Thyroid gland (tissue), 4 donors: ENCODE results near the gene HYLS1. TPM values are rescaled to one million over a fixed set of nuclear protein-coding genes. Genes with fewer than 3 reads are reported as not detected.

Source experiments
- DNase-seq, 2 donors: peaks; one replicate each; pipeline ENCODE4 v3.0.0-alpha.2; 2019
- H3K27ac ChIP-seq, 3 donors: fragments of 200-600 bp; sonication (generic); 1 replicate in 2 of 3; 2 replicates in 1 of 3; pipeline ENCODE4 v1.5.1; 2016 to 2019; ENCODE audit warnings: mild to moderate bottlenecking in 1 of 3, moderate library complexity in 1 of 3
- H3K27me3 ChIP-seq: fragments of 200-600 bp; sonication (generic); one replicate; pipeline ENCODE4 v1.5.1; 2019
- H3K36me3 ChIP-seq, 2 donors: fragments of 200-600 bp; sonication (generic); one replicate each; pipeline ENCODE4 v1.5.1; 2016 to 2019
- H3K4me1 ChIP-seq, 2 donors: fragments of 200-600 bp; sonication (generic); one replicate each; pipeline ENCODE4 v1.5.1; 2017 to 2019
- H3K4me3 ChIP-seq, 3 donors: fragments of 200-600 bp; sonication (generic); replicated peaks in 1 of 3; 1 replicate in 2 of 3; 2 replicates in 1 of 3; pipeline ENCODE4 v1.5.1; 2016; ENCODE audit warnings: mild to moderate bottlenecking in 1 of 3
- H3K9me3 ChIP-seq: fragments of 200-600 bp; sonication (generic); one replicate; pipeline ENCODE4 v1.5.1; 2017
- CTCF ChIP-seq, 6 experiments: fragments of 200-600 bp in 3 of 6; fragments of 450-650 bp in 3 of 6; sonication (generic) in 3 of 6; IDR thresholded peaks; one replicate each; pipeline ENCODE4 v1.5.1; 2016 to 2019; ENCODE audit warnings: antibody characterized with exemption in 6 of 6, mild to moderate bottlenecking in 2 of 6, inconsistent platforms in 1 of 6, moderate library complexity in 1 of 6
- POLR2A ChIP-seq, 2 donors: fragments of 450-650 bp; IDR thresholded peaks; one replicate each; pipeline ENCODE4 v1.6.1; 2017; ENCODE audit warnings: antibody characterized with exemption in 2 of 2, mild to moderate bottlenecking in 2 of 2, moderate library complexity in 1 of 2
- WGBS, 2 donors: methylation state at CpG; one replicate each; pipeline ENCODE4 v1.1.5; 2017; 5-methylcytosine and 5-hydroxymethylcytosine counted together
- intact Hi-C: fragments of 100-400 bp; cut with DNase I; formaldehyde crosslinking; loops from one replicate; pipeline ENCODE4 v1.15.1; 2023
- total RNA-seq, 4 donors: library from RNA; depleted of rRNA; stranded (reverse); fragments of >200 nt; gene quantifications; one replicate each; pipeline ENCODE4 v1.2.3, GENCODE V29; 2016

Gene HYLS1
- total RNA-seq, 4 donors from 2014 or later = 1.6 to 6.9 (median 3.0) TPM

- H3K27ac ChIP-seq = no peak overlapping the region
- no peaks in the 10 kb centered on the region for H3K4me1 ChIP-seq
- no peaks in the 10 kb centered on the region for H3K36me3 ChIP-seq
- H3K27me3 ChIP-seq = no peaks in the 10 kb centered on the region
- intact Hi-C loops = loop anchor here (5.0 to 10.0 kb wide), 2 partner anchors 152 to 250 kb away; partner anchors contain the start of gene CHEK1
- TF ChIP-seq CTCF (IDR thresholded peaks at IDR 0.05) (peak; percentile 25 to 78 (median 62)), POLR2A (IDR thresholded peaks at IDR 0.05) (no peak)
- DNase-seq = peak; percentile 48 to 49
- no peak overlapping the region for H3K4me3 ChIP-seq
- 11% methylated on average over 8 of the region's 8 CpGs for WGBS, 2 donors
- no peaks in the 10 kb centered on the region for H3K9me3 ChIP-seq
Observed at GRCh38 chr11:125874556-125875124, 12.8 kb upstream of the HYLS1 start.

- 65 to 71% methylated on average over 1 of the region's 1 CpG for WGBS, 2 donors
- H3K9me3 ChIP-seq = no peaks in the 10 kb centered on the region
- intact Hi-C loops = no loop called here
- no peak for DNase-seq
- no peaks in the 10 kb centered on the region for H3K4me1 ChIP-seq
- no peak overlapping the region for H3K27ac ChIP-seq
- no peaks in the 10 kb centered on the region for H3K27me3 ChIP-seq
- H3K36me3 ChIP-seq = no peaks in the 10 kb centered on the region
- no peak overlapping the region for H3K4me3 ChIP-seq
- no peak for TF ChIP-seq POLR2A (IDR thresholded peaks at IDR 0.05)
- no peak for TF ChIP-seq CTCF (IDR thresholded peaks at IDR 0.05)
Observed at GRCh38 chr11:125881291-125881690, 6.2 kb upstream of the HYLS1 start.

GRCh38 chr11:125883375-125883774 lies 4.1 kb upstream of the HYLS1 start:
- no peaks in the 10 kb centered on the region for H3K9me3 ChIP-seq
- no peak for DNase-seq
- intact Hi-C loops = no loop called here

GRCh38 chr11:125886997-125887372 lies 483 bp upstream of the HYLS1 start:
- WGBS, 2 donors = 9 to 10% methylated on average over 12 to 19 of the region's 24 CpGs
- peak; percentile 40 to 59 for DNase-seq
- intact Hi-C loops = no loop called here

More at GRCh38 chr11:125883375-125883774, 4.1 kb upstream of the HYLS1 start:
- TF ChIP-seq POLR2A (IDR thresholded peaks at IDR 0.05) (no peak), CTCF (IDR thresholded peaks at IDR 0.05) (no peak)
- peaks cover 0 to 2% of the 10 kb centered on the region in 2 donors for H3K4me1 ChIP-seq
- H3K36me3 ChIP-seq = no peaks in the 10 kb centered on the region
- no peak overlapping the region for H3K27ac ChIP-seq
- WGBS, 2 donors = 81 to 84% methylated on average over 8 of the region's 8 CpGs
- no peak overlapping the region for H3K4me3 ChIP-seq
- no peaks in the 10 kb centered on the region for H3K27me3 ChIP-seq

More at GRCh38 chr11:125886997-125887372, 483 bp upstream of the HYLS1 start:
- H3K4me3 ChIP-seq = peak overlapping the region in 1 of 3 donors; percentile 92
- no peaks in the 10 kb centered on the region for H3K27me3 ChIP-seq
- H3K36me3 ChIP-seq = no peaks in the 10 kb centered on the region
- no peaks in the 10 kb centered on the region for H3K9me3 ChIP-seq
- H3K4me1 ChIP-seq = peaks cover 0 to 4% of the 10 kb centered on the region in 2 donors
- peak overlapping the region in 1 of 3 donors; percentile 86 for H3K27ac ChIP-seq
- TF ChIP-seq POLR2A (IDR thresholded peaks at IDR 0.05) (no peak), CTCF (IDR thresholded peaks at IDR 0.05) (peak in 1 of 6 experiments; percentile 11)
